Measurements from ENCODE around the gene MLX. TPM values are rescaled to one million over a fixed set of nuclear protein-coding genes. Genes with fewer than 3 reads are reported as not detected.

MLX gene
- total RNA-seq, 1 experiment from 2014 or later: 45.3 TPM

DNA sequence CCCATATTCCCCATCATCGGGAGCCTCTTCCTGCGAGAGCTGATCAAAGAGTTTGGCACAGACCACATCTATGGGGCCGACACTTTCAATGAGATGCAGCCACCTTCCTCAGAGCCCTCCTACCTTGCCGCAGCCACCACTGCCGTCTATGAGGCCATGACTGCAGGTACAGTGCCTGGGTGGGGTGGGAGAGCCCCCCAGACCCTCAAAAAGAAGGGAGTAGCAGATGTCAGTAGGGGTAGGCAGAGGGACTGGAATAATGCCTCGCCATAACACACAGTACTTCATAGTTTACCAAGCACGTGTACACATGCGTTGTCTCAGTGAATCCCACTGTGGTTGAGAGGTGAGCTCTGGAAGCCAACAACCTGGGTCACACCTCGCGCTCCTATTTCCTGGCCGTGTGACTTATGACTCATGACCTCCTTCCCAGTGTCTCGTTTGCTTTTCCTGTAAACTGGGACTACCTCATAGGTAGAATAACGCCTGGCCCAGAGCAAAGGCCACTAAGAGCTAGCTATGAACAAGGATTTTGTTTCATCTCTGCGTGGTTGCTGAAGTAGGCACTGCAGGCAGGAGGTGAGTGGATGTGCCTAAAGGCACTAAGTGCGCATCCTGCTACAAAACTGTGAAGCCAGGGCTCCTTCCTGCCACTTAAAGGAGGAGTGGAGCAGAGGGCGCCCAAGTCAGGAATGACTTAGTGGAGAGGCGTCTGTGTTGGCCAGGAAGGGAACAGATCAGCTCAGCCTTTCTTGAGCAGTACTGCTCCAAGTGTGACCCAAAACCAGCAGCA, 25.7 kb upstream of the MLX start:
- Histone ChIP-seq H4K91ac (ENCODE audit: insufficient read length, low read depth, low read length) (no peak overlapping the region), H3K4me2 (ENCODE audit: insufficient read depth, insufficient read length, low read length) (no peak overlapping the region), H4K5ac (ENCODE audit: insufficient read length, low read depth, low read length) (no peak overlapping the region), H3K79me1 (ENCODE audit: insufficient read depth, low read depth, low read length, poor library complexity, severe bottlenecking) (no peaks in the 10 kb centered on the region), H3K9ac (ENCODE audit: extremely low read depth, insufficient read length, low read length) (no peak overlapping the region), H2BK120ac (ENCODE audit: low read depth, low read length, poor library complexity, severe bottlenecking) (no peak overlapping the region), H4K8ac (replicated peaks; ENCODE audit: insufficient read length, low read depth, low read length) (no peak overlapping the region), H3K23me2 (ENCODE audit: insufficient read length, low read depth, low read length, poor library complexity, severe bottlenecking) (peaks cover 5% of the 10 kb centered on the region), H3T11ph (ENCODE audit: low read length) (no peak overlapping the region), H2BK15ac (ENCODE audit: low read depth, low read length) (no peak overlapping the region), H3K27me3 (ENCODE audit: insufficient read depth, low read length) (no peaks in the 10 kb centered on the region), H2BK20ac (ENCODE audit: low read depth, low read length, poor library complexity, severe bottlenecking) (no peak overlapping the region), H2AK5ac (ENCODE audit: insufficient read length, low read length) (no peak overlapping the region), H3K18ac (ENCODE audit: insufficient read length, low read depth, low read length) (no peak overlapping the region), H3K4ac (ENCODE audit: low read depth, low read length) (no peak overlapping the region), H3K4me1 (ENCODE audit: insufficient read depth, low read length) (no peaks in the 10 kb centered on the region; the same call in 1 of the 2 replicates), H3K79me2 (ENCODE audit: insufficient read depth, low read length) (no peaks in the 10 kb centered on the region), H4K20me1 (ENCODE audit: control insufficient read depth, insufficient read depth, insufficient read length) (no peaks in the 10 kb centered on the region), H3K23ac (ENCODE audit: insufficient read length, low read depth, low read length) (no peak overlapping the region), H2BK12ac (ENCODE audit: insufficient read length, low read depth, low read length) (no peak overlapping the region), H3K27ac (ENCODE audit: insufficient read length, low read depth, low read length) (no peak overlapping the region), H2BK5ac (ENCODE audit: insufficient read length, low read length) (no peak overlapping the region), H2AFZ (ENCODE audit: low read length) (no peak overlapping the region), H3K14ac (ENCODE audit: insufficient read depth, low read length) (no peak overlapping the region), H3K56ac (ENCODE audit: insufficient read length, low read depth, low read length) (no peak overlapping the region), H3K9me3 (ENCODE audit: control insufficient read depth, low read depth, low read length) (no peaks in the 10 kb centered on the region)
- no peaks in the 10 kb centered on the region; the same call in 1 of the 2 replicates for H3K27me3 Mint-ChIP-seq (ENCODE audit: low read depth)
- no peak for DNase-seq
- H3K9me3 Mint-ChIP-seq: no peaks in the 10 kb centered on the region
- H3K27ac Mint-ChIP-seq: peak overlapping the region in 1 of 3 experiments; percentile 90; a peak in 1 of 7 replicates
- H3K4me3 Mint-ChIP-seq: no peak overlapping the region
- WGBS (ENCODE audit: extremely low coverage, insufficient read length, low lambda C conversion rate): no CpG with 5 or more reads among the region's 17 CpGs
- peaks cover 4 to 12% of the 10 kb centered on the region in 2 experiments; a peak in 3 of 4 replicates for H3K4me1 Mint-ChIP-seq
- H3K36me3 Mint-ChIP-seq (ENCODE audit: insufficient read depth in 1 of 3, low read depth in 3 of 3): peaks cover 2 to 29% (median 27%) of the 10 kb centered on the region in 3 experiments; a peak in 6 of 7 replicates
- TF ChIP-seq, protein P1, sequence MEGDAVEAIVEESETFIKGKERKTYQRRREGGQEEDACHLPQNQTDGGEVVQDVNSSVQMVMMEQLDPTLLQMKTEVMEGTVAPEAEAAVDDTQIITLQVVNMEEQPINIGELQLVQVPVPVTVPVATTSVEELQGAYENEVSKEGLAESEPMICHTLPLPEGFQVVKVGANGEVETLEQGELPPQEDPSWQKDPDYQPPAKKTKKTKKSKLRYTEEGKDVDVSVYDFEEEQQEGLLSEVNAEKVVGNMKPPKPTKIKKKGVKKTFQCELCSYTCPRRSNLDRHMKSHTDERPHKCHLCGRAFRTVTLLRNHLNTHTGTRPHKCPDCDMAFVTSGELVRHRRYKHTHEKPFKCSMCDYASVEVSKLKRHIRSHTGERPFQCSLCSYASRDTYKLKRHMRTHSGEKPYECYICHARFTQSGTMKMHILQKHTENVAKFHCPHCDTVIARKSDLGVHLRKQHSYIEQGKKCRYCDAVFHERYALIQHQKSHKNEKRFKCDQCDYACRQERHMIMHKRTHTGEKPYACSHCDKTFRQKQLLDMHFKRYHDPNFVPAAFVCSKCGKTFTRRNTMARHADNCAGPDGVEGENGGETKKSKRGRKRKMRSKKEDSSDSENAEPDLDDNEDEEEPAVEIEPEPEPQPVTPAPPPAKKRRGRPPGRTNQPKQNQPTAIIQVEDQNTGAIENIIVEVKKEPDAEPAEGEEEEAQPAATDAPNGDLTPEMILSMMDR (conservative IDR thresholded peaks at IDR 0.05): no peak
